CD14-positive monocyte (primary cell): ENCODE results near the gene FAM153A. TPM values are rescaled to one million over a fixed set of nuclear protein-coding genes. Genes with fewer than 3 reads are reported as not detected.
"Not testable (repeated sequence)": the region's sequence is repeated elsewhere in the genome, so short reads cannot be mapped to it uniquely, and the experiment has no call there.

Source experiments
- DNase-seq, 3 donors: peaks; one replicate each; pipeline ENCODE4 v3.0.0-alpha.2; 2011 to 2022
- H2AFZ ChIP-seq: 2 replicates; pipeline ENCODE4 v1.6.0; 2012; ENCODE audit warnings: mild to moderate bottlenecking, low read depth, low read length, inconsistent platforms; ENCODE audit not compliant: insufficient read depth, poor library complexity, severe bottlenecking
- H3K27ac ChIP-seq, 2 donors: 1 replicate in 1 of 2; 2 replicates in 1 of 2; pipeline ENCODE4 v1.5.1; 2012 to 2013; ENCODE audit warnings: low read length in 2 of 2, control low read depth in 1 of 2, inconsistent platforms in 1 of 2, low read depth in 1 of 2, mild to moderate bottlenecking in 1 of 2
- H3K27me3 ChIP-seq, 2 donors: one replicate each; pipeline versions ENCODE4 v1.6.0 to v1.6.1; 2011 to 2013; ENCODE audit warnings: low read length in 2 of 2; ENCODE audit not compliant: control insufficient read depth in 2 of 2, insufficient read depth in 2 of 2
- H3K36me3 ChIP-seq, 2 donors: replicated peaks in 1 of 2; 1 replicate in 1 of 2; 2 replicates in 1 of 2; pipeline versions ENCODE4 v1.5.1 to v1.6.1; 2012 to 2013; ENCODE audit warnings: low read length in 2 of 2, control low read depth in 1 of 2, inconsistent platforms in 1 of 2, mild to moderate bottlenecking in 1 of 2; ENCODE audit not compliant: insufficient read depth in 2 of 2, control insufficient read depth in 1 of 2
- H3K4me1 ChIP-seq, 2 donors: 1 replicate in 1 of 2; 2 replicates in 1 of 2; pipeline versions ENCODE4 v1.5.1 to v1.6.1; 2012 to 2013; ENCODE audit warnings: low read length in 2 of 2, control low read depth in 1 of 2, inconsistent platforms in 1 of 2, mild to moderate bottlenecking in 1 of 2, moderate library complexity in 1 of 2; ENCODE audit not compliant: insufficient read depth in 2 of 2, control insufficient read depth in 1 of 2
- H3K4me2 ChIP-seq: replicated peaks from 2 replicates; pipeline ENCODE3; 2012; ENCODE audit warnings: low read length, moderate library complexity, mild to moderate bottlenecking; ENCODE audit not compliant: poor library complexity, severe bottlenecking; ENCODE audit errors: extremely low read depth
- H3K4me3 ChIP-seq, 3 experiments: fragments of 200-600 bp in 1 of 3; sonication (generic) in 1 of 3; replicated peaks in 1 of 3; 1 replicate in 2 of 3; 2 replicates in 1 of 3; pipeline ENCODE4 v1.5.1; 2011 to 2013; ENCODE audit warnings: low read length in 3 of 3, mild to moderate bottlenecking in 3 of 3, control low read depth in 2 of 3, low read depth in 2 of 3, inconsistent platforms in 1 of 3, moderate library complexity in 1 of 3
- H3K79me2 ChIP-seq: 2 replicates; pipeline ENCODE4 v1.6.0; 2012; ENCODE audit warnings: mild to moderate bottlenecking, control low read depth, inconsistent platforms, low read length, moderate library complexity; ENCODE audit not compliant: insufficient read depth
- H3K9ac ChIP-seq: 2 replicates; pipeline ENCODE4 v1.6.0; 2017; ENCODE audit warnings: low read length, mild to moderate bottlenecking; ENCODE audit not compliant: insufficient read depth, poor library complexity, severe bottlenecking
- H3K9me3 ChIP-seq, 2 donors: replicated peaks in 1 of 2; 1 replicate in 1 of 2; 2 replicates in 1 of 2; pipeline versions ENCODE4 v1.5.1 to v1.6.1; 2012 to 2013; ENCODE audit warnings: low read length in 2 of 2, control low read depth in 1 of 2; ENCODE audit not compliant: control insufficient read depth in 1 of 2, insufficient read depth in 1 of 2
- H4K20me1 ChIP-seq: 2 replicates; pipeline ENCODE4 v1.6.0; 2012; ENCODE audit warnings: mild to moderate bottlenecking, low read length, control low read depth, moderate library complexity; ENCODE audit not compliant: insufficient read depth
- H3K27ac Mint-ChIP-seq, 7 donors: one replicate each; pipeline ENCODE4 v1.8.0; 2020; ENCODE audit warnings: mild to moderate bottlenecking in 7 of 7, mixed read lengths in 7 of 7, moderate library complexity in 6 of 7, inconsistent platforms in 2 of 7
- H3K27me3 Mint-ChIP-seq, 3 donors: one replicate each; pipeline ENCODE4 v1.8.0; 2021 to 2022; ENCODE audit warnings: low read depth in 3 of 3, mild to moderate bottlenecking in 3 of 3, mixed read lengths in 3 of 3, moderate library complexity in 3 of 3, inconsistent platforms in 1 of 3
- H3K36me3 Mint-ChIP-seq, 2 donors: one replicate each; pipeline ENCODE4 v1.8.0; 2020; ENCODE audit warnings: mixed read lengths in 2 of 2, inconsistent platforms in 1 of 2, mild to moderate bottlenecking in 1 of 2
- H3K4me1 Mint-ChIP-seq: one replicate; pipeline ENCODE4 v1.8.0; 2020; ENCODE audit warnings: mild to moderate bottlenecking, mixed read lengths
- H3K4me3 Mint-ChIP-seq, 2 donors: one replicate each; pipeline ENCODE4 v1.8.0; 2020; ENCODE audit warnings: mild to moderate bottlenecking in 2 of 2, mixed read lengths in 2 of 2, moderate library complexity in 1 of 2
- H3K9me3 Mint-ChIP-seq, 7 donors: one replicate each; pipeline ENCODE4 v1.8.0; 2020 to 2022; ENCODE audit warnings: mixed read lengths in 7 of 7, mild to moderate bottlenecking in 6 of 7, moderate library complexity in 6 of 7, inconsistent platforms in 2 of 7
- WGBS: methylation state at CpG from one replicate; pipeline ENCODE4 v1.1.5; 2013; ENCODE audit warnings: missing lambda C conversion rate; ENCODE audit not compliant: insufficient coverage; 5-methylcytosine and 5-hydroxymethylcytosine counted together
- intact Hi-C, 2 donors: fragments of 100-400 bp; cut with micrococcal nuclease; formaldehyde crosslinking; loops; one replicate each; pipeline versions ENCODE4 v1.15.0 to v1.15.1; 2023
- polyA plus RNA-seq, 3 donors: library from polyadenylated mRNA; depleted of rRNA in 1 of 3; unstranded in 2 of 3; stranded (reverse) in 1 of 3; fragments of 300-500 nt in 2 of 3; fragments of >200 nt in 1 of 3; fragmentation: Illumina TruSeq in 2 of 3; gene quantifications; 1 replicate in 2 of 3; 2 replicates in 1 of 3; pipeline ENCODE4 v1.2.3, GENCODE V29; 2012 to 2021

The FAM153A gene
- polyA plus RNA-seq, 3 donors, result not detected

- H3K9me3 ChIP-seq, H3K36me3 ChIP-seq, intact Hi-C loops, H3K4me3 Mint-ChIP-seq, H3K4me1 Mint-ChIP-seq, H3K36me3 Mint-ChIP-seq, H3K79me2 ChIP-seq, H3K27ac ChIP-seq, H3K9me3 Mint-ChIP-seq, H4K20me1 ChIP-seq, H3K4me3 ChIP-seq, H3K27me3 ChIP-seq, H2AFZ ChIP-seq, H3K27me3 Mint-ChIP-seq, DNase-seq, H3K4me2 ChIP-seq, H3K4me1 ChIP-seq, H3K27ac Mint-ChIP-seq, H3K9ac ChIP-seq: not testable (repeated sequence)
- WGBS, result no CpG with 5 or more reads among the region's 19 CpGs
These were observed 15.6 kb upstream of the FAM153A start for GRCh38 chr5:177798237-177798840.

DNA sequence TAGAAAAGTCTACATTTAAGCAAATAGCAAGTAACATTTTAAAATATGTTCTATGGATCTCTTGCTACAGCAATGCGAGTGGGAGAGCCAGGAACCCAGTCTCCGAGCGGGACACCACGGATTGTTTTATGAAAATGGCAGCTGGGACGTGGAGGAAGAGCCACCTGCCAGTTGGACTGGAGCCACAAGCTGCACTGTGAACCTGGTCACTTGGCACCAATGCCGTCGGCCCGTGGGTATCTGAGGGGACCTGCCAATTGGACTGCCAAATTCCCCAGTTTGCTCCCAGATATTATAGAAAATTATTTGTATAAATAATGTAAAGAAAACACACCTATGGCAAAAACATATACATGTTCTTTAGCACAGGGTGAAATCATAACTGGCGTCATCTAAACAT is 10.6 kb upstream of the FAM153A start:
- H3K79me2 ChIP-seq, intact Hi-C loops: not testable (repeated sequence)

DNA sequence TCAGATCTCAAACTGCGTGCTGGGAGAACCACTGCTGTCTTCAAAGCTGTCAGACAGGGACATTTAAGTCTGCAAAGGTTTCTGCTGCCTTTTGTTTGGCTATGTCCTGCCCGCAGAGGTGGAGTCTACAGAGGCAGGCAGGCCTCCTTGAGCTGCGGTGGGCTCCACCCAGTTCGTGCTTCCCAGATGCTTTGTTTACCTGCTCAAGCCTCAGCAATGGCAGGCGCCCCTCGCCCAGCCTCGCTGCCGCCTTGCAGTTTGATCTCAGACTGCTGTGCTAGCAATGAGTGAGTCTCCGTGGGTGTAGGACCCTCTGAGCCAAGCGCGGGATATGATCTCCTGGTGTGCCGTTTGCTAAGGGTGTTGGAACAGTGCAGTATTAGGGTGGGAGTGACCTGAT is 8.9 kb upstream of the FAM153A start:
- H3K9me3 ChIP-seq, H3K4me1 Mint-ChIP-seq, DNase-seq, H3K4me2 ChIP-seq, H3K4me1 ChIP-seq, H3K4me3 ChIP-seq, intact Hi-C loops, H4K20me1 ChIP-seq, H3K27me3 Mint-ChIP-seq, H3K9ac ChIP-seq, H3K27me3 ChIP-seq, H3K27ac ChIP-seq, H3K27ac Mint-ChIP-seq, H3K9me3 Mint-ChIP-seq, H3K36me3 ChIP-seq, H3K36me3 Mint-ChIP-seq, H2AFZ ChIP-seq, H3K4me3 Mint-ChIP-seq, H3K79me2 ChIP-seq: not testable (repeated sequence)
- WGBS, result 80% methylated on average over 2 of the region's 12 CpGs

More for the DNA sequence above, 10.6 kb upstream of the FAM153A start:
- not testable (repeated sequence) for H3K4me3 Mint-ChIP-seq, H3K4me1 Mint-ChIP-seq, DNase-seq, H3K4me2 ChIP-seq, H3K27me3 Mint-ChIP-seq, H3K4me3 ChIP-seq, H3K9me3 ChIP-seq, H3K9ac ChIP-seq, H3K36me3 ChIP-seq, H4K20me1 ChIP-seq, H3K36me3 Mint-ChIP-seq, H2AFZ ChIP-seq, H3K27ac ChIP-seq, H3K9me3 Mint-ChIP-seq, H3K27me3 ChIP-seq, H3K27ac Mint-ChIP-seq, H3K4me1 ChIP-seq
- WGBS, result no CpG with 5 or more reads among the region's 9 CpGs

DNA sequence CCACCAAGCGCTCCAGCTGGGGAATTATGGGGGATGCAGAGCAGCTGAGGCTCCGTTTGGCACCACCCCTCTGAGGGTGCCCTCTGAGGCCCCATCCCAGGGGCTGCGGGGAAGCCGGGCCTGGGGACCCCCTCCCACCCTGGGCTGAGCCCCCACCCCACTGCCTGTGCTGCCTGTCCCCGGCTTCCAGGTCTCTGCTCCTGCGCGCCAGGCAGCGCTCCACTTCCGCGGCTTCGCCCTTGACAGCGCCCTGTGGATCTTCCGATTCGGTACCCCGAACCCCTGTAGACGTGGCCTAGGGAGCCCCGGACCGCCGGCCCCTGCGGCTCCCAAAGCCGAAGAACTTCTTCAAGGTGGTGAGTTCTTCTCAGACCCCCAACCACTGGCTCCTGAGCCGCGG is 530 bp downstream of the FAM153A start:
- H4K20me1 ChIP-seq, H2AFZ ChIP-seq, H3K36me3 Mint-ChIP-seq, H3K27ac ChIP-seq, H3K4me3 ChIP-seq, H3K9ac ChIP-seq, H3K9me3 ChIP-seq, H3K9me3 Mint-ChIP-seq, H3K4me1 Mint-ChIP-seq, H3K36me3 ChIP-seq, H3K27me3 ChIP-seq, DNase-seq, H3K4me3 Mint-ChIP-seq, H3K27ac Mint-ChIP-seq, H3K79me2 ChIP-seq, H3K4me2 ChIP-seq, H3K27me3 Mint-ChIP-seq, intact Hi-C loops, H3K4me1 ChIP-seq: not testable (repeated sequence)
- no CpG with 5 or more reads among the region's 23 CpGs for WGBS
